H9 (cell line): Measurements from ENCODE around the gene PLCH2. TPM values are rescaled to one million over a fixed set of nuclear protein-coding genes. Genes with fewer than 3 reads are reported as not detected.

Experiments
- DNase-seq: peaks from one replicate; pipeline ENCODE4 v3.0.0-alpha.2; 2017
- H2AFZ ChIP-seq: one replicate; pipeline ENCODE4 v1.6.1; 2013; ENCODE audit warnings: mild to moderate bottlenecking, low read length, control low read depth, moderate library complexity
- H2AK5ac ChIP-seq: 2 replicates; pipeline ENCODE4 v1.6.1; 2013; ENCODE audit warnings: low read length, control low read depth, mixed read lengths; ENCODE audit not compliant: insufficient read length
- H2BK120ac ChIP-seq: one replicate; pipeline ENCODE4 v1.6.1; 2013; ENCODE audit warnings: low read depth, mild to moderate bottlenecking, low read length, control low read depth, inconsistent platforms; ENCODE audit not compliant: poor library complexity, severe bottlenecking
- H2BK12ac ChIP-seq: 2 replicates; pipeline ENCODE4 v1.6.1; 2013; ENCODE audit warnings: low read length, control low read depth, mixed read lengths, low read depth; ENCODE audit not compliant: insufficient read length
- H2BK15ac ChIP-seq: 2 replicates; pipeline ENCODE4 v1.6.1; 2013; ENCODE audit warnings: low read depth, low read length, control low read depth
- H2BK20ac ChIP-seq: one replicate; pipeline ENCODE4 v1.6.1; 2013; ENCODE audit warnings: low read depth, mild to moderate bottlenecking, low read length, control low read depth, inconsistent platforms; ENCODE audit not compliant: poor library complexity, severe bottlenecking
- H2BK5ac ChIP-seq: 2 replicates; pipeline ENCODE4 v1.6.1; 2013; ENCODE audit warnings: low read length, control low read depth, mixed read lengths; ENCODE audit not compliant: insufficient read length
- H3K14ac ChIP-seq: 2 replicates; pipeline ENCODE4 v1.6.1; 2013; ENCODE audit warnings: low read length, control low read depth; ENCODE audit not compliant: insufficient read depth
- H3K18ac ChIP-seq: 2 replicates; pipeline ENCODE4 v1.6.1; 2013; ENCODE audit warnings: low read depth, mild to moderate bottlenecking, mixed read lengths, low read length, control low read depth; ENCODE audit not compliant: insufficient read length
- H3K23ac ChIP-seq: 2 replicates; pipeline ENCODE4 v1.6.1; 2013; ENCODE audit warnings: low read length, control low read depth, mixed read lengths, low read depth; ENCODE audit not compliant: insufficient read length
- H3K23me2 ChIP-seq: 2 replicates; pipeline ENCODE4 v1.6.1; 2013; ENCODE audit warnings: low read depth, mild to moderate bottlenecking, mixed read lengths, low read length, control low read depth; ENCODE audit not compliant: insufficient read length, poor library complexity, severe bottlenecking
- H3K27ac ChIP-seq: 2 replicates; pipeline ENCODE4 v1.5.1; 2013; ENCODE audit warnings: low read length, control low read depth, mixed read lengths, low read depth; ENCODE audit not compliant: insufficient read length
- H3K27me3 ChIP-seq: 2 replicates; pipeline ENCODE4 v1.6.1; 2013; ENCODE audit warnings: low read length, control low read depth, inconsistent platforms; ENCODE audit not compliant: insufficient read depth
- H3K4ac ChIP-seq: 2 replicates; pipeline ENCODE4 v1.6.1; 2013; ENCODE audit warnings: low read depth, mild to moderate bottlenecking, control low read depth, inconsistent platforms, low read length, moderate library complexity
- H3K4me1 ChIP-seq: 2 replicates; pipeline ENCODE4 v1.6.1; 2013; ENCODE audit warnings: low read length, control low read depth, inconsistent platforms; ENCODE audit not compliant: insufficient read depth
- H3K4me2 ChIP-seq: 2 replicates; pipeline ENCODE4 v1.6.1; 2013; ENCODE audit warnings: low read length, control low read depth, mixed read lengths; ENCODE audit not compliant: insufficient read length, insufficient read depth
- H3K56ac ChIP-seq: 2 replicates; pipeline ENCODE4 v1.6.1; 2013; ENCODE audit warnings: low read depth, mild to moderate bottlenecking, mixed read lengths, low read length, control low read depth; ENCODE audit not compliant: insufficient read length
- H3K79me1 ChIP-seq: 2 replicates; pipeline ENCODE4 v1.6.1; 2013; ENCODE audit warnings: low read depth, mild to moderate bottlenecking, moderate library complexity, low read length, control low read depth, inconsistent platforms; ENCODE audit not compliant: insufficient read depth, poor library complexity, severe bottlenecking
- H3K79me2 ChIP-seq: 2 replicates; pipeline ENCODE4 v1.6.1; 2013; ENCODE audit warnings: low read length, control low read depth, inconsistent platforms; ENCODE audit not compliant: insufficient read depth
- H3K9ac ChIP-seq: 2 replicates; pipeline ENCODE4 v1.6.1; 2013; ENCODE audit warnings: low read length, control low read depth, mixed read lengths; ENCODE audit not compliant: insufficient read length; ENCODE audit errors: extremely low read depth
- H3K9me3 ChIP-seq: one replicate; pipeline ENCODE4 v1.6.1; 2013; ENCODE audit warnings: low read depth, low read length, inconsistent platforms; ENCODE audit not compliant: control insufficient read depth
- H3T11ph ChIP-seq: one replicate; pipeline ENCODE4 v1.6.1; 2013; ENCODE audit warnings: mild to moderate bottlenecking, low read length, control low read depth, inconsistent platforms
- H4K20me1 ChIP-seq: one replicate; pipeline ENCODE4 v1.6.1; 2013; ENCODE audit not compliant: control insufficient read depth, insufficient read length, insufficient read depth
- H4K5ac ChIP-seq: 2 replicates; pipeline ENCODE4 v1.6.1; 2013; ENCODE audit warnings: low read depth, mild to moderate bottlenecking, mixed read lengths, low read length, control low read depth; ENCODE audit not compliant: insufficient read length
- H4K8ac ChIP-seq: replicated peaks from 2 replicates; pipeline ENCODE4 v1.6.1; 2013; ENCODE audit warnings: low read length, control low read depth, mixed read lengths, low read depth; ENCODE audit not compliant: insufficient read length
- H4K91ac ChIP-seq: 2 replicates; pipeline ENCODE4 v1.6.1; 2013; ENCODE audit warnings: low read depth, mild to moderate bottlenecking, moderate library complexity, mixed read lengths, low read length, control low read depth; ENCODE audit not compliant: insufficient read length
- H3K27ac Mint-ChIP-seq, 3 experiments: 2 replicates in 2 of 3; 3 replicates in 1 of 3; pipeline ENCODE4 v1.8.0; 2020 to 2021; ENCODE audit warnings: mixed read lengths in 3 of 3, mild to moderate bottlenecking in 1 of 3, moderate library complexity in 1 of 3
- H3K27me3 Mint-ChIP-seq: 2 replicates; pipeline ENCODE4 v1.8.0; 2021; ENCODE audit warnings: low read depth, mild to moderate bottlenecking, moderate library complexity, mixed read lengths
- H3K36me3 Mint-ChIP-seq, 3 experiments: 2 replicates in 2 of 3; 3 replicates in 1 of 3; pipeline ENCODE4 v1.8.0; 2020 to 2021; ENCODE audit warnings: low read depth in 3 of 3, mixed read lengths in 3 of 3; ENCODE audit not compliant: insufficient read depth in 1 of 3
- H3K4me1 Mint-ChIP-seq, 2 experiments: 2 replicates each; pipeline ENCODE4 v1.8.0; 2020; ENCODE audit warnings: mixed read lengths in 2 of 2
- H3K4me3 Mint-ChIP-seq, 2 experiments: 2 replicates in 1 of 2; 3 replicates in 1 of 2; pipeline ENCODE4 v1.8.0; 2020 to 2021; ENCODE audit warnings: mild to moderate bottlenecking in 2 of 2, mixed read lengths in 2 of 2, moderate library complexity in 1 of 2
- H3K9me3 Mint-ChIP-seq, 2 experiments: 2 replicates in 1 of 2; 3 replicates in 1 of 2; pipeline ENCODE4 v1.8.0; 2020; ENCODE audit warnings: mild to moderate bottlenecking in 2 of 2, mixed read lengths in 2 of 2, moderate library complexity in 1 of 2
- CTCF ChIP-seq: fragments of 200-600 bp; sonication (generic); conservative IDR thresholded peaks from 3 replicates; pipeline ENCODE4 v1.8.0; 2021; ENCODE audit warnings: antibody characterized with exemption, mild to moderate bottlenecking
- WGBS: extraction: QIAGEN DNeasy Blood & Tissue Kit; methylation state at CpG from one replicate; pipeline ENCODE4 v1.1.7; 2013; ENCODE audit warnings: missing lambda C conversion rate, low lambda C conversion rate, mixed read lengths; ENCODE audit not compliant: insufficient read length; ENCODE audit errors: extremely low coverage; 5-methylcytosine and 5-hydroxymethylcytosine counted together
- total RNA-seq: library from RNA; stranded (reverse); gene quantifications from 2 replicates; pipeline ENCODE4 v1.2.1, GENCODE V29; 2021

Gene PLCH2
- total RNA-seq, 1 experiment from 2014 or later, result 0.09 TPM

DNA sequence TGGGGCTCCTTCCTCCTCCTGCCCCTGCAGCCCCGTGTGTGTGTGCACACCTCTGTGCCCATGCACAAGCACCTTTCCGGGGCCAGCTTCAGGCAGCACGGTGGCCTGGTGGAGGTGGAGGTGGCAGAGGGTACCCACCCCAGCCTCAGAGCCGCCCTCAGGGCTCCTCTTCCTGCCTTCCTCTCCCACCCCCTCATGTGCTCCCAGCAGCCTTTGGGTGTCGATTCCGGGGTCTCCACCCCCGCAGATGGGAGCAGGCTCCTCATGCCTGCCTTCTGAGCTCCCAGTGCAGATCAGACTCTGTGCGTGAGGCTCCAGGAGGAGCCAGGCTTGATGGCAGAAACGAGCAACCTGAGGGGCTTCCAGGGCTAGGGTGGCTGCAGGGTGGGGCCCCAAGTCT, 29.2 kb upstream of the PLCH2 start:
- H2BK120ac ChIP-seq, result no peak overlapping the region
- no peak overlapping the region for H2BK12ac ChIP-seq
- H2BK5ac ChIP-seq, result no peak overlapping the region
- H3K27ac Mint-ChIP-seq, result no peak overlapping the region
- H4K8ac ChIP-seq, result no peak overlapping the region
- H4K91ac ChIP-seq, result no peak overlapping the region
- H3K9ac ChIP-seq, result no peak overlapping the region
- peak overlapping the region; percentile 29 for H3K14ac ChIP-seq
- H3K23me2 ChIP-seq, result peaks cover 6% of the 10 kb centered on the region
- H3K23ac ChIP-seq, result no peak overlapping the region
- no peak overlapping the region for H3K56ac ChIP-seq
- no peak overlapping the region for H2AK5ac ChIP-seq
- WGBS, result no CpG with 5 or more reads among the region's 9 CpGs
- H3K4me2 ChIP-seq, result no peak overlapping the region
- no peaks in the 10 kb centered on the region for H3K79me1 ChIP-seq
- no peak overlapping the region for H3T11ph ChIP-seq
- no peak for TF ChIP-seq CTCF
- H3K4me1 ChIP-seq, result no peaks in the 10 kb centered on the region; the same call in 1 of the 2 replicates
- H2BK20ac ChIP-seq, result no peak overlapping the region
- H3K4ac ChIP-seq, result no peak overlapping the region
- H3K27ac ChIP-seq, result no peak overlapping the region
- peaks cover 38% of the 10 kb centered on the region for H3K27me3 Mint-ChIP-seq
- peaks cover 14% of the 10 kb centered on the region; the same call in 1 of the 2 replicates for H3K27me3 ChIP-seq
- H3K4me3 Mint-ChIP-seq, result no peak overlapping the region
- H2BK15ac ChIP-seq, result no peak overlapping the region
- no peaks in the 10 kb centered on the region for H3K9me3 ChIP-seq
- DNase-seq, result no peak
- H3K18ac ChIP-seq, result no peak overlapping the region
- H4K20me1 ChIP-seq, result no peaks in the 10 kb centered on the region
- H3K9me3 Mint-ChIP-seq, result no peaks in the 10 kb centered on the region
- no peaks in the 10 kb centered on the region for H3K36me3 Mint-ChIP-seq
- H4K5ac ChIP-seq, result no peak overlapping the region
- H3K79me2 ChIP-seq, result no peaks in the 10 kb centered on the region
- peaks cover 3 to 15% of the 10 kb centered on the region in 2 experiments; a peak in 3 of 4 replicates for H3K4me1 Mint-ChIP-seq
- no peak overlapping the region for H2AFZ ChIP-seq
